Measurements from ENCODE around the gene FLNB.

GRCh38 chr3:58105196-58105595 lies 97.0 kb downstream of the FLNB start:
- TF ChIP-seq CTCF (IDR thresholded peaks at IDR 0.05) (no peak), POLR2AphosphoS5 (IDR thresholded peaks at IDR 0.05) (no peak), POLR2A (IDR thresholded peaks at IDR 0.05; ENCODE audit: low read depth) (no peak), EP300 (IDR thresholded peaks at IDR 0.05) (no peak)

Measured in esophagus muscularis mucosa (tissue), 4 donors.